WTC11 (cell line): ENCODE measurements around the gene ITGA2B. TPM values are rescaled to one million over a fixed set of nuclear protein-coding genes. Genes with fewer than 3 reads are reported as not detected.

ENCODE experiments used
- ATAC-seq: fragments of 200-7000 bp; cut with Tn5 transposase; 2 replicates; pipeline ENCODE4 v1.10.0; 2021; ENCODE audit warnings: mild to moderate bottlenecking, moderate library complexity
- CTCF ChIA-PET: fragments of 300-600 bp; sonication (Branson Sonifier 250); formaldehyde crosslinking; loops from one replicate; lab custom pipeline; 2021; ENCODE audit warnings: antibody characterized with exemption; lab: Charles Lee
- POLR2A ChIA-PET: fragments of 350-600 bp; sonication (Branson Sonifier 250); formaldehyde crosslinking; loops from one replicate; lab custom pipeline; 2021; ENCODE audit warnings: antibody characterized with exemption; lab: Charles Lee
- DNase-seq: peaks from one replicate; pipeline ENCODE4 v3.0.0; 2021; ENCODE audit warnings: low spot score
- H3K27ac Mint-ChIP-seq: 2 replicates; pipeline ENCODE4 v1.8.0; 2021; ENCODE audit warnings: mixed read lengths
- H3K27me3 Mint-ChIP-seq: 2 replicates; pipeline ENCODE4 v1.8.0; 2021; ENCODE audit warnings: low read depth, mild to moderate bottlenecking, moderate library complexity, mixed read lengths
- H3K36me3 Mint-ChIP-seq: 2 replicates; pipeline ENCODE4 v1.8.0; 2021; ENCODE audit warnings: mixed read lengths
- H3K4me1 Mint-ChIP-seq: 2 replicates; pipeline ENCODE4 v1.8.0; 2022; ENCODE audit warnings: mixed read lengths
- H3K4me3 Mint-ChIP-seq: 2 replicates; pipeline ENCODE4 v1.8.0; 2021; ENCODE audit warnings: mild to moderate bottlenecking, moderate library complexity, mixed read lengths
- H3K9me3 Mint-ChIP-seq: 2 replicates; pipeline ENCODE4 v1.8.0; 2021; ENCODE audit warnings: mixed read lengths
- ATF1 ChIP-seq: sonication (generic); formaldehyde crosslinking; IDR thresholded peaks from 2 replicates; pipeline ENCODE4 v1.8.1; 2023; ENCODE audit warnings: mild to moderate bottlenecking, moderate library complexity, missing genetic modification reagents
- ATF3 ChIP-seq: sonication (generic); formaldehyde crosslinking; conservative IDR thresholded peaks from 2 replicates; pipeline ENCODE4 v1.8.1; 2022; ENCODE audit warnings: mild to moderate bottlenecking, missing genetic modification reagents
- CREM ChIP-seq: sonication (generic); formaldehyde crosslinking; IDR thresholded peaks from 2 replicates; pipeline ENCODE4 v1.8.1; 2022; ENCODE audit warnings: mild to moderate bottlenecking, missing genetic modification reagents, moderate library complexity
- ELF4 ChIP-seq: sonication (generic); formaldehyde crosslinking; IDR thresholded peaks from 2 replicates; pipeline ENCODE4 v1.8.1; 2022; ENCODE audit warnings: low read depth, mild to moderate bottlenecking, moderate library complexity, missing genetic modification reagents
- FOXP1 ChIP-seq: sonication (generic); formaldehyde crosslinking; IDR thresholded peaks from 2 replicates; pipeline ENCODE4 v1.8.0; 2022; ENCODE audit warnings: missing genetic modification reagents, mild to moderate bottlenecking, moderate library complexity, borderline replicate concordance
- FOXP4 ChIP-seq: sonication (generic); formaldehyde crosslinking; IDR thresholded peaks from 2 replicates; pipeline ENCODE4 v1.8.0; 2022; ENCODE audit warnings: mild to moderate bottlenecking, missing genetic modification reagents
- HMGA2 ChIP-seq: fragments of 250-450 bp; sonication (Bioruptor Pico); IDR thresholded peaks from 2 replicates; pipeline ENCODE4 v1.4.0; 2021; ENCODE audit warnings: mild to moderate bottlenecking, moderate library complexity
- IRF1 ChIP-seq: sonication (generic); formaldehyde crosslinking; IDR thresholded peaks from 2 replicates; pipeline ENCODE4 v1.8.0; 2023; ENCODE audit warnings: missing genetic modification reagents
- JUN ChIP-seq: sonication (generic); formaldehyde crosslinking; IDR thresholded peaks from 2 replicates; pipeline ENCODE4 v1.8.0; 2023; ENCODE audit warnings: mild to moderate bottlenecking, missing genetic modification reagents
- OVOL2 ChIP-seq: fragments of 250-450 bp; sonication (Bioruptor Pico); IDR thresholded peaks from 2 replicates; pipeline ENCODE4 v1.9.0; 2021; ENCODE audit warnings: mild to moderate bottlenecking, borderline replicate concordance
- PRDM15 ChIP-seq: sonication (generic); formaldehyde crosslinking; IDR thresholded peaks from 2 replicates; pipeline ENCODE4 v1.8.0; 2022; ENCODE audit warnings: missing genetic modification reagents
- RELA ChIP-seq: sonication (generic); formaldehyde crosslinking; IDR thresholded peaks from 2 replicates; pipeline ENCODE4 v1.8.1; 2022; ENCODE audit warnings: missing genetic modification reagents, mild to moderate bottlenecking, borderline replicate concordance
- SOX15 ChIP-seq: fragments of 250-450 bp; sonication (Bioruptor Pico); IDR thresholded peaks from 2 replicates; pipeline ENCODE4 v1.9.0; 2021; ENCODE audit warnings: mild to moderate bottlenecking
- TCF7 ChIP-seq: sonication (generic); formaldehyde crosslinking; IDR thresholded peaks from 2 replicates; pipeline ENCODE4 v1.8.0; 2022; ENCODE audit warnings: mild to moderate bottlenecking, low read depth, missing genetic modification reagents, moderate library complexity
- USF1 ChIP-seq: sonication (generic); formaldehyde crosslinking; IDR thresholded peaks from 2 replicates; pipeline ENCODE4 v1.8.0; 2022; ENCODE audit warnings: mild to moderate bottlenecking, missing genetic modification reagents
- ZBTB21 ChIP-seq: sonication (generic); formaldehyde crosslinking; IDR thresholded peaks from 2 replicates; pipeline ENCODE4 v1.8.1; 2023; ENCODE audit warnings: mild to moderate bottlenecking, missing genetic modification reagents, borderline replicate concordance
- ZBTB43 ChIP-seq: sonication (generic); formaldehyde crosslinking; IDR thresholded peaks from 2 replicates; pipeline ENCODE4 v1.8.1; 2023; ENCODE audit warnings: mild to moderate bottlenecking, missing genetic modification reagents
- ZNF121 ChIP-seq: sonication (generic); formaldehyde crosslinking; IDR thresholded peaks from 2 replicates; pipeline ENCODE4 v1.8.0; 2023; ENCODE audit warnings: missing genetic modification reagents
- ZNF138 ChIP-seq: sonication (generic); formaldehyde crosslinking; conservative IDR thresholded peaks from 2 replicates; pipeline ENCODE4 v1.8.1; 2022; ENCODE audit warnings: mild to moderate bottlenecking, moderate library complexity, missing genetic modification reagents
- ZNF281 ChIP-seq: sonication (generic); formaldehyde crosslinking; IDR thresholded peaks from 2 replicates; pipeline ENCODE4 v1.8.0; 2023; ENCODE audit warnings: mild to moderate bottlenecking, missing genetic modification reagents
- ZNF317 ChIP-seq: sonication (generic); formaldehyde crosslinking; IDR thresholded peaks from 2 replicates; pipeline ENCODE4 v1.8.1; 2023; ENCODE audit warnings: low read depth, mild to moderate bottlenecking, moderate library complexity, missing genetic modification reagents, borderline replicate concordance
- total RNA-seq: library from RNA; stranded (reverse); gene quantifications from 3 replicates; pipeline ENCODE4 v1.2.3, GENCODE V29; 2021

The ITGA2B gene
- total RNA-seq, 1 experiment from 2014 or later: 21.5 TPM

- H3K36me3 Mint-ChIP-seq: no peaks in the 10 kb centered on the region
- H3K4me1 Mint-ChIP-seq: peaks cover 13% of the 10 kb centered on the region
- no peak for ATAC-seq
- CTCF ChIA-PET: interaction anchor here (0.9 to 1.7 kb wide), 3 partner anchors 18 to 171 kb away, joined by 3 to 5 read pairs (median 3); partner anchors contain the start of gene FAM171A2
- H3K27ac Mint-ChIP-seq: no peak overlapping the region
- peaks cover 37% of the 10 kb centered on the region for H3K27me3 Mint-ChIP-seq
- no peak for TF ChIP-seq USF1 (CRISPR knock-in tag)
- no peak for TF ChIP-seq FOXP1 (CRISPR knock-in tag)
- TF ChIP-seq TCF7 (CRISPR knock-in tag): no peak
- TF ChIP-seq ZBTB43: no peak
- TF ChIP-seq ATF3 (CRISPR knock-in tag): no peak
- TF ChIP-seq JUN (CRISPR knock-in tag): no peak
- no peak for TF ChIP-seq CREM (CRISPR knock-in tag)
- no peak for TF ChIP-seq SOX15 (CRISPR knock-in tag)
- no peak for TF ChIP-seq ZNF317 (CRISPR knock-in tag)
- no peak for TF ChIP-seq HMGA2 (CRISPR knock-in tag)
- no peak for TF ChIP-seq FOXP4 (CRISPR knock-in tag)
- no peak for TF ChIP-seq ZNF138 (CRISPR knock-in tag)
- TF ChIP-seq ZNF121 (CRISPR knock-in tag): no peak
- no peak for TF ChIP-seq ZBTB21 (CRISPR knock-in tag)
- no peak for TF ChIP-seq OVOL2 (CRISPR knock-in tag)
- TF ChIP-seq, all 79 proteins: peak for 0
- no peak overlapping the region for H3K4me3 Mint-ChIP-seq
- H3K9me3 Mint-ChIP-seq: no peaks in the 10 kb centered on the region
- DNase-seq: no peak
- POLR2A ChIA-PET: no interaction called here
Observed at GRCh38 chr17:44380767-44381166, 8.7 kb downstream of the ITGA2B start.

GRCh38 chr17:44379887-44380286, 9.6 kb downstream of the ITGA2B start:
- no peak overlapping the region for H3K4me3 Mint-ChIP-seq

More at GRCh38 chr17:44379887-44380286, 9.6 kb downstream of the ITGA2B start:
- TF ChIP-seq ATF1 (CRISPR knock-in tag) (no peak), ZNF281 (no peak), IRF1 (no peak), CREM (CRISPR knock-in tag) (no peak), ZBTB43 (no peak), PRDM15 (no peak), RELA (CRISPR knock-in tag) (no peak), ELF4 (CRISPR knock-in tag) (no peak)
- H3K4me1 Mint-ChIP-seq: peaks cover 21% of the 10 kb centered on the region
- H3K27me3 Mint-ChIP-seq: peaks cover 33% of the 10 kb centered on the region
- POLR2A ChIA-PET: interaction anchor here (0.5 kb wide), 1 partner anchor 158 kb away, joined by 5 read pairs; no protein-coding TSS in a partner anchor
- DNase-seq: no peak
- no peaks in the 10 kb centered on the region for H3K36me3 Mint-ChIP-seq
- no peak for ATAC-seq
- H3K9me3 Mint-ChIP-seq: no peaks in the 10 kb centered on the region
- CTCF ChIA-PET: interaction anchor here (0.5 to 1.7 kb wide), 2 partner anchors 170 to 196 kb away, joined by 3 to 5 read pairs; no protein-coding TSS in a partner anchor
- H3K27ac Mint-ChIP-seq: no peak overlapping the region
